ENCODE measurements around the gene CT45A6.
"Not testable (repeated sequence)": the region's sequence is repeated elsewhere in the genome, so short reads cannot be mapped to it uniquely, and the experiment has no call there.

Gene CT45A6, protein sequence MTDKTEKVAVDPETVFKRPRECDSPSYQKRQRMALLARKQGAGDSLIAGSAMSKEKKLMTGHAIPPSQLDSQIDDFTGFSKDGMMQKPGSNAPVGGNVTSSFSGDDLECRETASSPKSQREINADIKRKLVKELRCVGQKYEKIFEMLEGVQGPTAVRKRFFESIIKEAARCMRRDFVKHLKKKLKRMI

DNA sequence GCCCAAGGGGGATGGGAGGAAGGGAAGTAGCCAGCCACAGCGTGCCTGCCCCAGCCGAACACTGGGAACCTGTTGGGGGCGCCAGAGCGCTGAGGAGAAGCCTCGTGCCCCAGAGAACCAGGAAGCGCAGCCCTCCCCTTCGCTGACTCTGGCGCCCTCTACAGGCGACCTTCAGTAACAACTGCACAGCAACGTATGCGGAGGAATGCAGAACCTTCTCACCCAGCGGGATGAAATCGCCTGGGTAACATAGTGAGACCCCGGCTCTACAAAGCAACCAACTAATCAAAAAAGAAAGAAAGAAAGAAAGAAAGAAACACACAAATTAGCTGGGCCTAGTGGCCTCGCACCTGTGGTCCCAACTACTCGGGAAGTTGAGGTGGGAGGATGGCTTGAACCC, at the start of gene CT45A6:
Gene CT45A6, minus strand, starts transcription at position 101 of the 400 bp plus-strand sequence. CDS start 3,794 bp downstream, outside the sequence.
- not testable (repeated sequence) for DNase-seq

DNA sequence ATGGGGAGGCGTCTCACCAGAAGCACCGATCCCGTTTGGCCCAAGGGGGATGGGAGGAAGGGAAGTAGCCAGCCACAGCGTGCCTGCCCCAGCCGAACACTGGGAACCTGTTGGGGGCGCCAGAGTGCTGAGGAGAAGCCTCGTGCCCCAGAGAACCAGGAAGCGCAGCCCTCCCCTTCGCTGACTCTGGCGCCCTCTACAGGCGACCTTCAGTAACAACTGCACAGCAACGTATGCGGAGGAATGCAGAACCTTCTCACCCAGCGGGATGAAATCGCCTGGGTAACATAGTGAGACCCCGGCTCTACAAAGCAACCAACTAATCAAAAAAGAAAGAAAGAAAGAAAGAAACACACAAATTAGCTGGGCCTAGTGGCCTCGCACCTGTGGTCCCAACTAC, 34.6 kb upstream of the CT45A6 start, which contains the start of gene CT45A7:
Gene CT45A7, minus strand, starts transcription at position 101 of the 400 bp plus-strand sequence. CDS start 3,747 bp downstream, outside the sequence.
- not testable (repeated sequence) for DNase-seq

DNA sequence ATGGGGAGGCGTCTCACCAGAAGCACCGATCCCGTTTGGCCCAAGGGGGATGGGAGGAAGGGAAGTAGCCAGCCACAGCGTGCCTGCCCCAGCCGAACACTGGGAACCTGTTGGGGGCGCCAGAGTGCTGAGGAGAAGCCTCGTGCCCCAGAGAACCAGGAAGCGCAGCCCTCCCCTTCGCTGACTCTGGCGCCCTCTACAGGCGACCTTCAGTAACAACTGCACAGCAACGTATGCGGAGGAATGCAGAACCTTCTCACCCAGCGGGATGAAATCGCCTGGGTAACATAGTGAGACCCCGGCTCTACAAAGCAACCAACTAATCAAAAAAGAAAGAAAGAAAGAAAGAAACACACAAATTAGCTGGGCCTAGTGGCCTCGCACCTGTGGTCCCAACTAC, 17.3 kb upstream of the CT45A6 start, which contains the start of gene CT45A2:
Gene CT45A2, minus strand, starts transcription at position 101 of the 400 bp plus-strand sequence. CDS start 3,747 bp downstream, outside the sequence.
- DNase-seq = not testable (repeated sequence)

DNA sequence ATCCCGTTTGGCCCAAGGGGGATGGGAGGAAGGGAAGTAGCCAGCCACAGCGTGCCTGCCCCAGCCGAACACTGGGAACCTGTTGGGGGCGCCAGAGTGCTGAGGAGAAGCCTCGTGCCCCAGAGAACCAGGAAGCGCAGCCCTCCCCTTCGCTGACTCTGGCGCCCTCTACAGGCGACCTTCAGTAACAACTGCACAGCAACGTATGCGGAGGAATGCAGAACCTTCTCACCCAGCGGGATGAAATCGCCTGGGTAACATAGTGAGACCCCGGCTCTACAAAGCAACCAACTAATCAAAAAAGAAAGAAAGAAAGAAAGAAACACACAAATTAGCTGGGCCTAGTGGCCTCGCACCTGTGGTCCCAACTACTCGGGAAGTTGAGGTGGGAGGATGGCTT, 17.2 kb downstream of the CT45A6 start, which contains the start of gene CT45A5:
Gene CT45A5, minus strand, starts transcription at position 101 of the 400 bp plus-strand sequence. CDS start 3,774 bp downstream, outside the sequence.
- not testable (repeated sequence) for DNase-seq

DNA sequence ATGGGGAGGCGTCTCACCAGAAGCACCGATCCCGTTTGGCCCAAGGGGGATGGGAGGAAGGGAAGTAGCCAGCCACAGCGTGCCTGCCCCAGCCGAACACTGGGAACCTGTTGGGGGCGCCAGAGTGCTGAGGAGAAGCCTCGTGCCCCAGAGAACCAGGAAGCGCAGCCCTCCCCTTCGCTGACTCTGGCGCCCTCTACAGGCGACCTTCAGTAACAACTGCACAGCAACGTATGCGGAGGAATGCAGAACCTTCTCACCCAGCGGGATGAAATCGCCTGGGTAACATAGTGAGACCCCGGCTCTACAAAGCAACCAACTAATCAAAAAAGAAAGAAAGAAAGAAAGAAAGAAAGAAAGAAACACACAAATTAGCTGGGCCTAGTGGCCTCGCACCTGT, 34.5 kb downstream of the CT45A6 start, which contains the start of gene CT45A3:
Gene CT45A3, minus strand, starts transcription at position 101 of the 400 bp plus-strand sequence. CDS start 3,747 bp downstream, outside the sequence.
- DNase-seq = not testable (repeated sequence)

DNA sequence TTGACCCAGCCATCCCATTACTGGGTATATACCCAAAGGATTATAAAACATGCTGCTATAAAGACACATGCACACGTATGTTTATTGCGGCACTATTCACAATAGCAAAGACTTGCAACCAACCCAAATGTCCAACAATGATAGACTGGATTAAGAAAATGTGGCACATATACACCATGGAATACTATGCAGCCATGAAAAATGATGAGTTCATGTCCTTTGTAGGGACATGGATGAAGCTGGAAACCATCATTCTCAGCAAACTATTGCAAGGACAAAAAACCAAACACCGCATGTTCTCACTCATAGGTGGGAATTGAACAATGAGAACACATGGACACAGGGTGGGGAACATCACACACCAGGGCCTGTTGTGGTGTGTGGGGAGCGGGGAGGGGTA, 57.8 kb downstream of the CT45A6 start:
- not testable (repeated sequence) for DNase-seq

All from activated CD8-positive, alpha-beta memory T cell treated with anti-CD3 and anti-CD28 coated beads, Interleukin-2, amount 50 U/mL, for 48 hours (primary cell).